Glomerular visceral epithelial cell (primary cell): ENCODE results near the gene LRRC36.
A peak's percentile ranks its signal among the peaks of the same experiment; 100 is the strongest.

Experiments used
- DNase-seq: peaks from one replicate; pipeline ENCODE4 v3.0.0-alpha.2; 2016; ENCODE audit errors: extremely low spot score

LRRC36 gene

GRCh38 chr16:67391424-67392300 lies 65.0 kb downstream of the LRRC36 start:
- DNase-seq = no peak

- no peak for DNase-seq
Measured at GRCh38 chr16:67392301-67393059, 65.9 kb downstream of the LRRC36 start.

GRCh38 chr16:67393111-67393787 lies 66.6 kb downstream of the LRRC36 start, which contains the start of gene TPPP3:
TPPP3 (minus strand) TSS chr16:67393498; CDS start chr16:67391111, 2,387 bp downstream.
- peak; percentile 44 for DNase-seq

- no peak for DNase-seq
Measured at GRCh38 chr16:67393788-67394154, 67.2 kb downstream of the LRRC36 start.

GRCh38 chr16:67394155-67395104 lies 67.8 kb downstream of the LRRC36 start:
- DNase-seq = no peak

GRCh38 chr16:67395105-67395457 lies 68.5 kb downstream of the LRRC36 start:
- DNase-seq = no peak

GRCh38 chr16:67395458-67396158 lies 69.0 kb downstream of the LRRC36 start:
- DNase-seq = peak; percentile 56

- DNase-seq = peak; percentile 84
Measured at GRCh38 chr16:67396159-67397035, 69.8 kb downstream of the LRRC36 start.

GRCh38 chr16:67397036-67397801 lies 70.6 kb downstream of the LRRC36 start:
- DNase-seq = no peak

GRCh38 chr16:67397812-67398545 lies 71.4 kb downstream of the LRRC36 start:
- no peak for DNase-seq

- no peak for DNase-seq
Measured at GRCh38 chr16:67398546-67399217, 72.1 kb downstream of the LRRC36 start.

- no peak for DNase-seq
Measured at GRCh38 chr16:67399218-67399733, 72.7 kb downstream of the LRRC36 start.

- no peak for DNase-seq
Measured at GRCh38 chr16:67399749-67400704, 73.4 kb downstream of the LRRC36 start.

- no peak for DNase-seq
Measured at GRCh38 chr16:67400901-67401300, 74.3 kb downstream of the LRRC36 start.

- DNase-seq = no peak
Measured at GRCh38 chr16:67403976-67404555, 77.5 kb downstream of the LRRC36 start.

GRCh38 chr16:67404740-67405226 lies 78.2 kb downstream of the LRRC36 start:
- no peak for DNase-seq
